ENCODE measurements around the gene NTN4. TPM values are rescaled to one million over a fixed set of nuclear protein-coding genes. Genes with fewer than 3 reads are reported as not detected.

Gene NTN4
- total and polyA plus RNA-seq, 4 donors = 3.2 to 30.5 (median 15.0) TPM

GRCh38 chr12:95642583-95642982 is 148.0 kb downstream of the NTN4 start:
- H3K27ac ChIP-seq (ENCODE audit: low read depth in 1 of 2, low read length in 2 of 2) = no peak overlapping the region
- TF ChIP-seq RAD21 (IDR thresholded peaks at IDR 0.05) (no peak), YY1 (IDR thresholded peaks at IDR 0.05) (no peak)
- 88% methylated on average over 6 of the region's 6 CpGs for WGBS
- no peak overlapping the region for H3K4me3 ChIP-seq (ENCODE audit: low read depth in 1 of 3, low read length in 3 of 3)
- H3K4me1 ChIP-seq (ENCODE audit: control insufficient read depth in 4 of 4, insufficient read depth in 4 of 4, low read length in 3 of 4) = no peaks in the 10 kb centered on the region
- DNase-seq (ENCODE audit: low spot score) = no peak
- H3K9ac ChIP-seq (ENCODE audit: low read depth in 1 of 2, low read length in 2 of 2) = no peak overlapping the region
- no peaks in the 10 kb centered on the region for H3K9me3 ChIP-seq (ENCODE audit: control insufficient read depth in 4 of 4, low read length in 3 of 4)
- no peaks in the 10 kb centered on the region for H3K36me3 ChIP-seq (ENCODE audit: control insufficient read depth in 4 of 4, insufficient read depth in 3 of 4, low read depth in 1 of 4, low read length in 3 of 4)
- no peaks in the 10 kb centered on the region for H3K27me3 ChIP-seq (ENCODE audit: control insufficient read depth in 4 of 4, insufficient read depth in 4 of 4, low read length in 3 of 4)

- TF ChIP-seq FOXA2 (IDR thresholded peaks at IDR 0.05) = no peak
- no peak for TF ChIP-seq GABPA (IDR thresholded peaks at IDR 0.05 in 1 of 2, conservative IDR thresholded peaks at IDR 0.05 in 1 of 2)
- no peak for TF ChIP-seq JUND (IDR thresholded peaks at IDR 0.05)
- TF ChIP-seq MAX (IDR thresholded peaks at IDR 0.05) = no peak
- TF ChIP-seq RXRA (IDR thresholded peaks at IDR 0.05) = no peak
- no peak for TF ChIP-seq ATF3 (IDR thresholded peaks at IDR 0.05)
- no peak for TF ChIP-seq ZBTB33 (IDR thresholded peaks at IDR 0.05)
- no peak for TF ChIP-seq REST (IDR thresholded peaks at IDR 0.05)
- no peak for TF ChIP-seq HNF4A (conservative IDR thresholded peaks at IDR 0.05)
- TF ChIP-seq TAF1 (conservative IDR thresholded peaks at IDR 0.05) = no peak
- TF ChIP-seq EGR1 (IDR thresholded peaks at IDR 0.05; ENCODE audit: low read depth in 2 of 2) = no peak
- no peak for TF ChIP-seq CTCF (IDR thresholded peaks at IDR 0.05; ENCODE audit: low read depth, low read length, missing input control)
- no peak for TF ChIP-seq YY1 (IDR thresholded peaks at IDR 0.05)
- H3K4me1 ChIP-seq (ENCODE audit: control insufficient read depth in 4 of 4, insufficient read depth in 4 of 4, low read length in 3 of 4) = no peaks in the 10 kb centered on the region
- 58% methylated on average over 3 of the region's 3 CpGs for WGBS
- H3K4me3 ChIP-seq (ENCODE audit: low read depth in 1 of 3, low read length in 3 of 3) = no peak overlapping the region
- no peak overlapping the region for H3K27ac ChIP-seq (ENCODE audit: low read depth in 1 of 2, low read length in 2 of 2)
- DNase-seq (ENCODE audit: low spot score) = no peak
- no peak overlapping the region for H3K9ac ChIP-seq (ENCODE audit: low read depth in 1 of 2, low read length in 2 of 2)
- H3K9me3 ChIP-seq (ENCODE audit: control insufficient read depth in 4 of 4, low read length in 3 of 4) = no peaks in the 10 kb centered on the region
- no peaks in the 10 kb centered on the region for H3K36me3 ChIP-seq (ENCODE audit: control insufficient read depth in 4 of 4, insufficient read depth in 3 of 4, low read depth in 1 of 4, low read length in 3 of 4)
- H3K27me3 ChIP-seq (ENCODE audit: control insufficient read depth in 4 of 4, insufficient read depth in 4 of 4, low read length in 3 of 4) = no peaks in the 10 kb centered on the region
Measured at GRCh38 chr12:95641299-95641952, 149.1 kb downstream of the NTN4 start.

Measured in liver (tissue), 9 donors.